Activated T-helper 9 cell treated with anti-CD3 and anti-CD28 coated beads, Interleukin-2, amount 50 U/mL, for 16 hours (primary cell): Measurements from ENCODE around the gene NPR2.

Experiments used
- DNase-seq: peaks from one replicate; pipeline ENCODE4 v3.0.0-alpha.2; 2020; ENCODE audit warnings: low read depth

Gene NPR2

GRCh38 chr9:35763803-35764202 lies 27.6 kb upstream of the NPR2 start:
- DNase-seq, result no peak

GRCh38 chr9:35766997-35767396 lies 24.4 kb upstream of the NPR2 start:
- DNase-seq, result no peak

GRCh38 chr9:35767458-35767857 lies 23.9 kb upstream of the NPR2 start:
- DNase-seq, result no peak

- DNase-seq, result no peak
Observed at GRCh38 chr9:35769763-35770162, 21.6 kb upstream of the NPR2 start.

- no peak for DNase-seq
Observed at GRCh38 chr9:35771075-35771433, 20.3 kb upstream of the NPR2 start.

GRCh38 chr9:35771534-35771933 lies 19.9 kb upstream of the NPR2 start:
- DNase-seq, result no peak

GRCh38 chr9:35771943-35772342 lies 19.4 kb upstream of the NPR2 start:
- DNase-seq, result no peak

- DNase-seq, result no peak
Observed at GRCh38 chr9:35774907-35775635, 16.3 kb upstream of the NPR2 start.

- no peak for DNase-seq
Observed at GRCh38 chr9:35776018-35776417, 15.4 kb upstream of the NPR2 start.

GRCh38 chr9:35778496-35778895 lies 12.9 kb upstream of the NPR2 start:
- DNase-seq, result no peak

- DNase-seq, result no peak
Observed at GRCh38 chr9:35781066-35781465, 10.3 kb upstream of the NPR2 start.

GRCh38 chr9:35783418-35783817 lies 8.0 kb upstream of the NPR2 start:
- no peak for DNase-seq

- no peak for DNase-seq
Observed at GRCh38 chr9:35789541-35789940, 1.9 kb upstream of the NPR2 start.

GRCh38 chr9:35790025-35790384 lies 1.4 kb upstream of the NPR2 start:
- no peak for DNase-seq

- DNase-seq, result peak; percentile 26
Observed at GRCh38 chr9:35790385-35791296, 750 bp upstream of the NPR2 start.

GRCh38 chr9:35792024-35792813 lies 828 bp downstream of the NPR2 start:
- no peak for DNase-seq

- no peak for DNase-seq
Observed at GRCh38 chr9:35792826-35793225, 1.4 kb downstream of the NPR2 start.

GRCh38 chr9:35793461-35793860 lies 2.1 kb downstream of the NPR2 start:
- no peak for DNase-seq

GRCh38 chr9:35795695-35796094 lies 4.3 kb downstream of the NPR2 start:
- DNase-seq, result no peak

- DNase-seq, result no peak
Observed at GRCh38 chr9:35797311-35798109, 6.1 kb downstream of the NPR2 start.

- DNase-seq, result peak; percentile 30
Observed at GRCh38 chr9:35798658-35799374, 7.4 kb downstream of the NPR2 start.
